ENCODE results near the gene CTDSPL.

Gene CTDSPL

GRCh38 chr3:37918627-37919026 is 56.9 kb downstream of the CTDSPL start:
- no peak for DNase-seq

GRCh38 chr3:37920156-37920699 is 58.5 kb downstream of the CTDSPL start:
- DNase-seq: no peak

GRCh38 chr3:37921025-37921424 is 59.3 kb downstream of the CTDSPL start:
- no peak for DNase-seq

- peak; percentile 41 for DNase-seq
Observed at GRCh38 chr3:37922721-37923568, 61.3 kb downstream of the CTDSPL start.

- DNase-seq: no peak
Observed at GRCh38 chr3:37923569-37924040, 61.9 kb downstream of the CTDSPL start.

- no peak for DNase-seq
Observed at GRCh38 chr3:37924453-37924852, 62.8 kb downstream of the CTDSPL start.

- DNase-seq: no peak
Observed at GRCh38 chr3:37925157-37925556, 63.5 kb downstream of the CTDSPL start.

- DNase-seq: no peak
Observed at GRCh38 chr3:37926611-37927010, 64.9 kb downstream of the CTDSPL start.

GRCh38 chr3:37930495-37930894 is 68.8 kb downstream of the CTDSPL start:
- no peak for DNase-seq

GRCh38 chr3:37932505-37932904 is 70.8 kb downstream of the CTDSPL start:
- no peak for DNase-seq

- no peak for DNase-seq
Observed at GRCh38 chr3:37934631-37935289, 73.1 kb downstream of the CTDSPL start.

- no peak for DNase-seq
Observed at GRCh38 chr3:37935290-37935668, 73.6 kb downstream of the CTDSPL start.

- DNase-seq: peak; percentile 95
Observed at GRCh38 chr3:37935756-37936666, 74.3 kb downstream of the CTDSPL start.

GRCh38 chr3:37937156-37937555 is 75.5 kb downstream of the CTDSPL start:
- no peak for DNase-seq

GRCh38 chr3:37938011-37938410 is 76.3 kb downstream of the CTDSPL start:
- DNase-seq: no peak

- no peak for DNase-seq
Observed at GRCh38 chr3:37940242-37940908, 78.7 kb downstream of the CTDSPL start.

GRCh38 chr3:37941608-37942508 is 80.2 kb downstream of the CTDSPL start:
- no peak for DNase-seq

- no peak for DNase-seq
Observed at GRCh38 chr3:37942646-37943045, 81.0 kb downstream of the CTDSPL start.

GRCh38 chr3:37943126-37943525 is 81.4 kb downstream of the CTDSPL start:
- DNase-seq: no peak

GRCh38 chr3:37943631-37944314 is 82.1 kb downstream of the CTDSPL start:
- no peak for DNase-seq

Data from fibroblast of skin of abdomen (primary cell).